SK-N-SH (cell line): ENCODE data around the gene ZFP36L1. TPM values are rescaled to one million over a fixed set of nuclear protein-coding genes. Genes with fewer than 3 reads are reported as not detected.

Experiments
- CTCF ChIA-PET: fragments of 300-600, 350-600 bp; formaldehyde crosslinking; extraction: SDS; loops from one replicate; lab custom pipeline; 2021; lab: Yijun Ruan, JAX
- POLR2A ChIA-PET: fragments of 350-600 bp; sonication (Branson Sonifier 250); formaldehyde crosslinking; extraction: SDS; loops from one replicate; lab custom pipeline; 2020; ENCODE audit warnings: antibody characterized with exemption, inconsistent platforms; lab: Yijun Ruan, JAX
- DNase-seq: peaks from one replicate; pipeline ENCODE4 v3.0.0; 2012
- H2AFZ ChIP-seq: fragments of 200-600 bp; sonication (generic); 2 replicates; pipeline ENCODE4 v1.8.1; 2016; ENCODE audit warnings: antibody characterized with exemption, mild to moderate bottlenecking, low read depth
- H3F3A ChIP-seq: fragments of 200-600 bp; sonication (generic); replicated peaks from 2 replicates; pipeline ENCODE3; 2016; ENCODE audit warnings: antibody characterized with exemption, mild to moderate bottlenecking; ENCODE audit not compliant: insufficient read depth
- H3K27ac ChIP-seq, 2 experiments: fragments of 200-500 bp in 1 of 2; fragments of 200-600 bp in 1 of 2; sonication (Bioruptor generic) in 1 of 2; sonication (generic), shearing (Covaris generic) in 1 of 2; 2 replicates each; pipeline versions ENCODE4 v1.5.1 to v1.6.1; 2014 to 2016; ENCODE audit warnings: low read depth in 2 of 2, inconsistent platforms in 1 of 2, low read length in 1 of 2, mild to moderate bottlenecking in 1 of 2, mixed read lengths in 1 of 2
- H3K27me3 ChIP-seq: fragments of 200-600 bp; sonication (generic), shearing (Covaris generic); 2 replicates; pipeline ENCODE4 v1.6.1; 2016; ENCODE audit warnings: mixed run types; ENCODE audit not compliant: insufficient read depth
- H3K36me3 ChIP-seq, 2 experiments: fragments of 200-500 bp in 1 of 2; fragments of 200-600 bp in 1 of 2; sonication (Bioruptor generic) in 1 of 2; sonication (generic) in 1 of 2; replicated peaks in 1 of 2; 2 replicates each; pipeline versions ENCODE3 to v1.5.1; 2014 to 2016; ENCODE audit warnings: low read length in 1 of 2, mild to moderate bottlenecking in 1 of 2; ENCODE audit not compliant: insufficient read depth in 2 of 2, control insufficient read depth in 1 of 2
- H3K4me1 ChIP-seq, 2 experiments: fragments of 200-500 bp in 1 of 2; fragments of 200-600 bp in 1 of 2; sonication (Bioruptor generic) in 1 of 2; sonication (generic), shearing (Covaris generic) in 1 of 2; 2 replicates each; pipeline versions ENCODE4 v1.5.1 to v1.6.1; 2014 to 2016; ENCODE audit warnings: low read depth in 1 of 2, low read length in 1 of 2, mixed run types in 1 of 2; ENCODE audit not compliant: insufficient read depth in 2 of 2, control insufficient read depth in 1 of 2
- H3K4me2 ChIP-seq: fragments of 200-600 bp; sonication (generic), shearing (Covaris generic); 2 replicates; pipeline ENCODE4 v1.6.1; 2017; ENCODE audit warnings: mixed run types
- H3K4me3 ChIP-seq, 2 experiments: fragments of 200-500 bp in 1 of 2; fragments of 200-600 bp in 1 of 2; sonication (Bioruptor generic) in 1 of 2; sonication (generic), shearing (Covaris generic) in 1 of 2; 2 replicates each; pipeline versions ENCODE4 v1.5.1 to v1.8.1; 2014 to 2016; ENCODE audit warnings: low read depth in 2 of 2, inconsistent platforms in 1 of 2, low read length in 1 of 2, mild to moderate bottlenecking in 1 of 2, mixed read lengths in 1 of 2, moderate library complexity in 1 of 2
- H3K79me2 ChIP-seq: fragments of 200-600 bp; sonication (generic); 2 replicates; pipeline ENCODE4 v1.8.1; 2017; ENCODE audit warnings: mild to moderate bottlenecking; ENCODE audit not compliant: insufficient read depth
- H3K9ac ChIP-seq: fragments of 200-600 bp; sonication (generic); 2 replicates; pipeline ENCODE4 v1.6.1; 2017; ENCODE audit warnings: mixed run types
- H3K9me2 ChIP-seq: fragments of 200-600 bp; sonication (generic); 2 replicates; pipeline ENCODE4 v1.6.1; 2017; ENCODE audit warnings: mixed run types
- H3K9me3 ChIP-seq: fragments of 200-600 bp; sonication (generic); 2 replicates; pipeline ENCODE4 v1.6.1; 2017; ENCODE audit warnings: mixed run types, mild to moderate bottlenecking, moderate library complexity
- H4K20me1 ChIP-seq: fragments of 200-600 bp; sonication (generic); 2 replicates; pipeline ENCODE4 v1.6.1; 2017; ENCODE audit warnings: mild to moderate bottlenecking, mixed run types; ENCODE audit not compliant: insufficient read depth
- EZH2phosphoT487 ChIP-seq: fragments of 200-600 bp; sonication (generic); IDR thresholded peaks from 2 replicates; pipeline ENCODE4 v1.6.1; 2017; ENCODE audit warnings: low read depth, mixed run types, mild to moderate bottlenecking, antibody characterized with exemption, moderate library complexity, borderline replicate concordance
- FOXJ3 ChIP-seq: sonication (generic); formaldehyde crosslinking; IDR thresholded peaks from 2 replicates; pipeline ENCODE4 v1.5.1; 2020; ENCODE audit warnings: mild to moderate bottlenecking, missing genetic modification reagents
- FOXM1 ChIP-seq: IDR thresholded peaks from 2 replicates; pipeline ENCODE4 v1.4.0; 2012; ENCODE audit warnings: low read depth, mild to moderate bottlenecking
- JUND ChIP-seq: IDR thresholded peaks from 2 replicates; pipeline ENCODE4 v1.4.0; 2012
- MEF2A ChIP-seq: IDR thresholded peaks from 2 replicates; pipeline ENCODE4 v1.4.0; 2012; ENCODE audit warnings: low read depth, borderline replicate concordance
- MXI1 ChIP-seq: IDR thresholded peaks from 2 replicates; pipeline ENCODE4 v1.6.1; 2012; ENCODE audit warnings: mild to moderate bottlenecking, low read depth, low read length, improper control_type of control experiment
- RFX5 ChIP-seq: IDR thresholded peaks from 2 replicates; pipeline ENCODE4 v1.6.1; 2012; ENCODE audit warnings: mild to moderate bottlenecking, improper control_type of control experiment, low read length
- RXRA ChIP-seq: IDR thresholded peaks from 2 replicates; pipeline ENCODE4 v1.4.0; 2012; ENCODE audit warnings: low read depth, mild to moderate bottlenecking, borderline replicate concordance
- SIN3A ChIP-seq: IDR thresholded peaks from 2 replicates; pipeline ENCODE4 v1.6.1; 2012; ENCODE audit warnings: low read depth, mild to moderate bottlenecking, low read length, moderate library complexity, borderline replicate concordance
- TCF12 ChIP-seq: IDR thresholded peaks from 2 replicates; pipeline ENCODE4 v1.4.0; 2012
- TEAD4 ChIP-seq: IDR thresholded peaks from 2 replicates; pipeline ENCODE4 v1.4.0; 2012; ENCODE audit warnings: mild to moderate bottlenecking, borderline replicate concordance; ENCODE audit not compliant: insufficient read depth
- WGBS: methylation state at CpG from one replicate; pipeline ENCODE4 v1.1.6; 2017; ENCODE audit warnings: low lambda C conversion rate; 5-methylcytosine and 5-hydroxymethylcytosine counted together
- polyA plus RNA-seq, 3 experiments: library from polyadenylated mRNA; depleted of rRNA; stranded (reverse); fragments of >200 nt; gene quantifications; 2 replicates each; pipeline ENCODE4 v1.2.3, GENCODE V29; 2012

The ZFP36L1 gene
- polyA plus RNA-seq, 1 of the 3 experiments (the other 2 are of a cell fraction): 16.5 TPM

DNA sequence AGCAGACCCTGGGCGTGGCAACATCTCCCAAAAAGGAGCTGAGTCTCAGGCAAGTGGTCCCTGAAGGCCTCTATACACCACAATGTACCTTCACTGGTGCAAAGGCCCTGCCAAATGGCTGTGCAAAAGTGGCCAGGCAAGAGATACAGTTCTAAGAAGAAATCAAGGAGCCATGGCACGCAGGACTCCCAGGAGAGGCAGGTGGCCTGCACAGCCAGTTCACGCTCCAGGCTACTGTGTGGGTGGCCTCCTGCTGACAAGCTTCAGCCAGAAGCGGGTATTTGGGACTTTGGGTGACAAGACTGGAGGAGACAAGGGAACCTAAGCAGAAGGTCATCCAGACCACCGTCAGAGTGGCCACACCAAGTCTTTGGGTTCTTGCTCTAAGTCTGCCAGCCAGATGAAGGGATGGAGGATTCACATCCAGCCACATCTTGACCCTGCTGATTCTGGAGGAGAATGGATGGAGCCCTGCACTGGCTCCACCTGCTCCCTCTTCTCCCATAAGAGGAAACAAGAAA lies 20.5 kb upstream of the ZFP36L1 start:
- Histone ChIP-seq H3K9me2 (no peaks in the 10 kb centered on the region), H2AFZ (no peak overlapping the region), H3K27me3 (no peaks in the 10 kb centered on the region), H3K4me1 (peaks cover 19 to 21% of the 10 kb centered on the region in 2 experiments; a peak in 3 of 4 replicates), H4K20me1 (no peaks in the 10 kb centered on the region), H3K79me2 (no peaks in the 10 kb centered on the region), H3F3A (peaks cover 12% of the 10 kb centered on the region), H3K27ac (no peak overlapping the region), H3K4me2 (no peak overlapping the region), H3K36me3 (no peaks in the 10 kb centered on the region), H3K9ac (no peak overlapping the region), H3K4me3 (no peak overlapping the region), H3K9me3 (no peaks in the 10 kb centered on the region)
- TF ChIP-seq RXRA (no peak), SIN3A (no peak)
- ChIA-PET CTCF (interaction anchor here (0.8 to 15.3 kb wide), 5 partner anchors 10 to 566 kb away, joined by 3 to 232 read pairs (median 11); no protein-coding TSS in a partner anchor), POLR2A (no interaction called here)
- DNase-seq: no peak
- 100% methylated on average over 3 of the region's 5 CpGs for WGBS

GRCh38 chr14:68811171-68811570 lies 18.3 kb upstream of the ZFP36L1 start:
- H3K9me2 ChIP-seq: no peaks in the 10 kb centered on the region
- H3K4me1 ChIP-seq: peaks cover 29 to 32% of the 10 kb centered on the region in 2 experiments; a peak in 3 of 4 replicates
- H3K36me3 ChIP-seq: no peaks in the 10 kb centered on the region
- peaks cover 5% of the 10 kb centered on the region for H3F3A ChIP-seq
- H3K79me2 ChIP-seq: no peaks in the 10 kb centered on the region
- H3K9me3 ChIP-seq: no peaks in the 10 kb centered on the region
- DNase-seq: peak; percentile 2
- TF ChIP-seq TEAD4 (no peak), FOXJ3 (no peak), FOXM1 (no peak), MEF2A (no peak), MXI1 (no peak), TCF12 (no peak), RFX5 (no peak), JUND (no peak), EZH2phosphoT487 (no peak)
- no peak overlapping the region for H3K4me3 ChIP-seq
- ChIA-PET POLR2A (no interaction called here), CTCF (interaction anchor here (1.2 to 4.5 kb wide), 5 partner anchors 13 to 564 kb away, joined by 3 to 20 read pairs (median 6); no protein-coding TSS in a partner anchor)
- no peaks in the 10 kb centered on the region for H3K27me3 ChIP-seq
- H2AFZ ChIP-seq: no peak overlapping the region
- WGBS: 96% methylated on average over 9 of the region's 10 CpGs
- no peak overlapping the region for H3K4me2 ChIP-seq
- no peak overlapping the region for H3K9ac ChIP-seq
- no peaks in the 10 kb centered on the region for H4K20me1 ChIP-seq
- no peak overlapping the region for H3K27ac ChIP-seq
